Measurements from ENCODE around the gene EOLA2. TPM values are rescaled to one million over a fixed set of nuclear protein-coding genes. Genes with fewer than 3 reads are reported as not detected.

The EOLA2 gene
- 10 to 100 TPM; 13.1 to 20.5 (median 15.5) TPM for total RNA-seq
- 10 to 100 TPM; 13.7 to 33.7 (median 25.2) TPM for polyA plus RNA-seq
- long read RNA-seq, donor 1, transcript CXorf40B-203 (5 exons, 1,653 nt), result major isoform, 5 of 10 reads
- long read RNA-seq, donor 1, partial matches to known transcripts, result 2 of 10 reads
- long read RNA-seq, donor 1, other reads (novel, unspliced or antisense), result 1 of 10 reads
- long read RNA-seq, donor 2, transcript CXorf40B-203 (5 exons, 1,653 nt), result major isoform, 10 of 18 reads
- long read RNA-seq, donor 2, partial matches to known transcripts, result 2 of 18 reads
- long read RNA-seq, donor 2, other reads (novel, unspliced or antisense), result 3 of 18 reads

DNA sequence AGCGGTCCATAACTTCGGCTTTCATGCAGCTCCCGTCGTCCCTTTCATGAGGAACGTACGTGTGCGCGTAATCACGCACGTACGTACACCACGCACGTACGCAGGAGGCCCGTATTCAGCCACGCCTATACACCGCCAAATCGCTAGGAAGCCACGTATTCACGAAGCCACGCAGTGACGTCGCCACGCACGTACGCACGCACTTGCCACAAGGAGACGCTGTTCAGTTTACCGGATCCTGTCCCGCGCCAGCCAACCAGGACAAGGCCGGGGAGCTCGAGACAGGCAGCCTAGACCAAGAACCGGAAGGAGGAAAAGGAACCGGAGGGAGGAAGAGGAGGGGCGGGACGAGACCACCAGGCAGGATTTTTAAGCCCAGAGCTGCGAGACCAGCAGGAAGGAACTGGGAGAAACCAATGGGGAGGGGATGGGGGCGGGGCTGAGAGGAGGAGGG, at the start of gene EOLA2:
TSS of gene EOLA2 (minus strand) at position 65 of the 454 bp plus-strand sequence. CDS start 4,617 bp downstream, outside the sequence.
- peak; percentile 71 to 74 (median 73) for ATAC-seq
- 0 to 52% (median 0%) methylated on average over 30 to 38 of the region's 39 CpGs for WGBS, 3 donors
- peak; percentile 43 for TF ChIP-seq CTCF (IDR thresholded peaks at IDR 0.05)

GRCh38 chrX:149987613-149988012, 49.3 kb upstream of the EOLA2 start:
- no peak for DNase-seq
- no peak for ATAC-seq
- no peaks in the 10 kb centered on the region for H3K4me1 ChIP-seq
- H3K27me3 ChIP-seq (ENCODE audit: insufficient read depth in 3 of 3, low read length in 2 of 3), result no peaks in the 10 kb centered on the region
- no peak overlapping the region for H3K27ac ChIP-seq
- no peaks in the 10 kb centered on the region for H3K9me3 ChIP-seq
- no peak for TF ChIP-seq CTCF (IDR thresholded peaks at IDR 0.05)
- H3K36me3 ChIP-seq (ENCODE audit: insufficient read depth in 1 of 2, low read depth in 1 of 2), result no peaks in the 10 kb centered on the region
- H3K4me3 ChIP-seq, result no peak overlapping the region
- intact Hi-C loops (cut with DNase I), result no loop called here

More for the DNA sequence above, at the start of gene EOLA2:
- H3K9me3 ChIP-seq, result no peaks in the 10 kb centered on the region
- H3K4me1 ChIP-seq, result peaks cover 3% of the 10 kb centered on the region
- DNase-seq, result peak; percentile 93 to 97
- peaks cover 0 to 3% of the 10 kb centered on the region in 2 donors for H3K36me3 ChIP-seq (ENCODE audit: insufficient read depth in 1 of 2, low read depth in 1 of 2)
- intact Hi-C loops (cut with DNase I), result no loop called here
- H3K4me3 ChIP-seq, result peak within 1 kb of the TSS; percentile 81
- no peaks in the 10 kb centered on the region for H3K27me3 ChIP-seq (ENCODE audit: insufficient read depth in 3 of 3, low read length in 2 of 3)
- H3K27ac ChIP-seq, result peak within 1 kb of the TSS; percentile 84

- Histone ChIP-seq H3K27ac (no peak overlapping the region), H3K4me3 (no peak overlapping the region), H3K36me3 (ENCODE audit: insufficient read depth in 1 of 2, low read depth in 1 of 2) (no peaks in the 10 kb centered on the region), H3K27me3 (ENCODE audit: insufficient read depth in 3 of 3, low read length in 2 of 3) (no peaks in the 10 kb centered on the region), H3K9me3 (no peaks in the 10 kb centered on the region), H3K4me1 (no peaks in the 10 kb centered on the region)
- no peak for ATAC-seq
- no peak for DNase-seq
- intact Hi-C loops (cut with DNase I), result no loop called here
- no peak for TF ChIP-seq CTCF (IDR thresholded peaks at IDR 0.05)
- 85 to 100% (median 93%) methylated on average over 1 of the region's 1 CpG for WGBS, 3 donors
These were observed 46.1 kb upstream of the EOLA2 start for GRCh38 chrX:149984411-149984810.

- H3K36me3 ChIP-seq (ENCODE audit: insufficient read depth in 1 of 2, low read depth in 1 of 2), result no peaks in the 10 kb centered on the region
- intact Hi-C loops (cut with DNase I), result no loop called here
- no peak overlapping the region for H3K27ac ChIP-seq
- H3K4me3 ChIP-seq, result no peak overlapping the region
- ATAC-seq (no peak), DNase-seq (no peak)
- H3K9me3 ChIP-seq, result no peaks in the 10 kb centered on the region
- 56 to 61% (median 60%) methylated on average over 3 of the region's 3 CpGs for WGBS, 3 donors
- H3K27me3 ChIP-seq (ENCODE audit: insufficient read depth in 3 of 3, low read length in 2 of 3), result no peaks in the 10 kb centered on the region
- no peak for TF ChIP-seq CTCF (IDR thresholded peaks at IDR 0.05)
- no peaks in the 10 kb centered on the region for H3K4me1 ChIP-seq
These were observed 44.0 kb upstream of the EOLA2 start for GRCh38 chrX:149982310-149982709.

Data from psoas muscle (tissue), 8 donors.